Astrocyte of the spinal cord (primary cell): ENCODE measurements around the gene REXO4.

Experiments used
- DNase-seq: peaks from one replicate; pipeline ENCODE4 v3.0.0; 2011; ENCODE audit warnings: low read depth, low spot score
- H3K4me3 ChIP-seq: 2 replicates; pipeline ENCODE4 v1.5.1; 2011; ENCODE audit warnings: low read depth, mild to moderate bottlenecking, low read length, moderate library complexity
- in situ Hi-C: cut with HindIII; loops from 2 replicates; pipeline ENCODE4 v1.10.0; 2017; ENCODE audit warnings: low sequenced_read_pairs
- TF ChIP-seq, protein P1 (sequence below): IDR thresholded peaks from 2 replicates; pipeline ENCODE4 v1.5.1; 2012; ENCODE audit warnings: low read depth, mild to moderate bottlenecking, low read length, inconsistent platforms

Gene REXO4

DNA sequence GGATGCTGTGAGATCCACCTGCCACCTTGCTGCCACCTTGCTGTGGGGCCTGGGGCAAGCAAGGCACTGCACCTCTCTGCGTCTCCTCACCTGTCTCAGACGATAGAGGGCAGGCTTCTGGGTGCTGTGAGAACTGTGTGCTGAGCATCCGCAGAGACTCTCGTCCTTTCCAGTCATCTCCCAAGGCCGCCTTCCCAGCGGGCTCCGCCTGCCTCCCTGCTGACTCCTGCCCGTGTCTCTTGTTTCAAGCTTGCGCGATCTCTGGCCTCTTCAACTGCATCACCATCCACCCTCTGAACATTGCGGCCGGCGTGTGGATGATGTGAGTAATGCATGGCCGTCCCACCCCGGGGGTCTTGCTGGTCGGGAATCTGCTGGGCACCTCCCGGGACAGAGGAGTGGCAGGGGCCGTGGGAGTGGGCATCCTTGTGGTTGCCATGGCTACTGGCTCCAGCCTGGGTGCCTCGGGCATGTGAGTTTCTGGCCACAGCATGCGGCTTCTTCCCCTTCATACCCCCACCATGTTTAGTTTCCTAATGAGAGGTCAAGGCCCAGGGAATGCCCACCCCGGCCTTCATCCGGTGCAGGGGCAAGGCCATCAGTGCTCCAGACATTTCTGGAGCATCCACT, 45.5 kb upstream of the REXO4 start:
- DNase-seq: no peak
- in situ Hi-C loops: no loop called here
- H3K4me3 ChIP-seq: no peak overlapping the region
- TF ChIP-seq, protein P1, sequence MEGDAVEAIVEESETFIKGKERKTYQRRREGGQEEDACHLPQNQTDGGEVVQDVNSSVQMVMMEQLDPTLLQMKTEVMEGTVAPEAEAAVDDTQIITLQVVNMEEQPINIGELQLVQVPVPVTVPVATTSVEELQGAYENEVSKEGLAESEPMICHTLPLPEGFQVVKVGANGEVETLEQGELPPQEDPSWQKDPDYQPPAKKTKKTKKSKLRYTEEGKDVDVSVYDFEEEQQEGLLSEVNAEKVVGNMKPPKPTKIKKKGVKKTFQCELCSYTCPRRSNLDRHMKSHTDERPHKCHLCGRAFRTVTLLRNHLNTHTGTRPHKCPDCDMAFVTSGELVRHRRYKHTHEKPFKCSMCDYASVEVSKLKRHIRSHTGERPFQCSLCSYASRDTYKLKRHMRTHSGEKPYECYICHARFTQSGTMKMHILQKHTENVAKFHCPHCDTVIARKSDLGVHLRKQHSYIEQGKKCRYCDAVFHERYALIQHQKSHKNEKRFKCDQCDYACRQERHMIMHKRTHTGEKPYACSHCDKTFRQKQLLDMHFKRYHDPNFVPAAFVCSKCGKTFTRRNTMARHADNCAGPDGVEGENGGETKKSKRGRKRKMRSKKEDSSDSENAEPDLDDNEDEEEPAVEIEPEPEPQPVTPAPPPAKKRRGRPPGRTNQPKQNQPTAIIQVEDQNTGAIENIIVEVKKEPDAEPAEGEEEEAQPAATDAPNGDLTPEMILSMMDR: peak; percentile 4

DNA sequence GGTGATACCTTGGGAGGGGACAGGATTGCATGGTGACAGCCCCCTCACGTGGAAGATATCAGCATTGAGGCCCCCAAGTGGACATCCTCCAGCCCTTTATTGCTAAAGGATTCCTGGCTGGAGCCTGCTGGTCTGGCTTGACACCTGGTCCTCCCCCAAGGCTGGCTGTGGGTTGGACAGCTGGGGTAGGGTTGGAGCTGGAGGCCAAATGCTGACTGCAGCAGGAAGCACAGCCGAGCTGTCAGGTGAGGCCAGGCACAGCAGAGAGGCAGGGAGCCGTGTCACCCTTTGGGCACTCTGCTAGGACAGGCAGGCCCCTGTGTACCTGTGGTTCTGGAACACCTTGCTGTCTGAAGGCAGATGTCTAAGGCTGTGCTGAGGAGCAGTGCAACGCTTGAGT, 44.2 kb upstream of the REXO4 start:
- in situ Hi-C loops: no loop called here
- DNase-seq: no peak

DNA sequence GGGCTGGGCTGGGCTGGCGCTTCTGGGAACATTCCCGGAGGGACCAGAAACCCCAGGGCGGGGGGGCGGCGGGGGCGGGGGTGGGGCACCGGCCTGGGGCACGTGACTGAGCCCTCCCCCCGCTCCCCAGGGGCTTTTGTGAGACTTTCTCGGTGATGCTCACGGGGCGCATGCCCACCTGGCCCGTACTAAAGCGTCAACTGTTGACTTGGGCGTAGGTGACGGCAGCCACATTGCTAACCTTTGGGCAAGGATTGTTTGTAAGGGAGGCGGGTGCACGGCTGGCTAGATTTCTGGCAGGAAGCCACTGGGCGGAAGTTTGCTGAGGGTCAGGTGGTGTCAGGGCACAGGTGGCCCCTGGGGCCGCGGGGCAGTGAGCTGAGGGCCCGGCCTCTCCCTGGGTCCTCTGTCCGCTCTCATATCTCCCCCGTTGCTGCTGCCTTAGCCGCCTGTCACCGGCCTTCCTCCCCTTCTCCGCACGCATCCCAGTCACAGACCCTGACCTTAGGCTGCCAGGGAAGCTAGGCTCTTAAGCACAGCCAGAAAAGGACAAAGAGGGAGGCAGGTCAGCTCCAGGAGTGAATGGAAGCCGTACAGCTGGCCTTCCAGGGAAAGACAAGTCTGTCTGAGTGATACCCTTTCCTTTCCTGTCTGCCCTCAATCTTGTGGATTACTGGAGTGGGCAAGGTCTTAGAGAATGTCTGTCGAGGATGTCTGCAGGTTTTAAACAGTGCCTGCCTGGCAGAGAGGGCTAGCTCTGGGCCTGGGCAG, 42.8 kb upstream of the REXO4 start:
- TF ChIP-seq, protein P1: no peak
- peak; percentile 9 for DNase-seq
- peak overlapping the region; percentile 63 for H3K4me3 ChIP-seq
- in situ Hi-C loops: no loop called here

More for the DNA sequence above, 44.2 kb upstream of the REXO4 start:
- H3K4me3 ChIP-seq: no peak overlapping the region
- TF ChIP-seq, protein P1: no peak

DNA sequence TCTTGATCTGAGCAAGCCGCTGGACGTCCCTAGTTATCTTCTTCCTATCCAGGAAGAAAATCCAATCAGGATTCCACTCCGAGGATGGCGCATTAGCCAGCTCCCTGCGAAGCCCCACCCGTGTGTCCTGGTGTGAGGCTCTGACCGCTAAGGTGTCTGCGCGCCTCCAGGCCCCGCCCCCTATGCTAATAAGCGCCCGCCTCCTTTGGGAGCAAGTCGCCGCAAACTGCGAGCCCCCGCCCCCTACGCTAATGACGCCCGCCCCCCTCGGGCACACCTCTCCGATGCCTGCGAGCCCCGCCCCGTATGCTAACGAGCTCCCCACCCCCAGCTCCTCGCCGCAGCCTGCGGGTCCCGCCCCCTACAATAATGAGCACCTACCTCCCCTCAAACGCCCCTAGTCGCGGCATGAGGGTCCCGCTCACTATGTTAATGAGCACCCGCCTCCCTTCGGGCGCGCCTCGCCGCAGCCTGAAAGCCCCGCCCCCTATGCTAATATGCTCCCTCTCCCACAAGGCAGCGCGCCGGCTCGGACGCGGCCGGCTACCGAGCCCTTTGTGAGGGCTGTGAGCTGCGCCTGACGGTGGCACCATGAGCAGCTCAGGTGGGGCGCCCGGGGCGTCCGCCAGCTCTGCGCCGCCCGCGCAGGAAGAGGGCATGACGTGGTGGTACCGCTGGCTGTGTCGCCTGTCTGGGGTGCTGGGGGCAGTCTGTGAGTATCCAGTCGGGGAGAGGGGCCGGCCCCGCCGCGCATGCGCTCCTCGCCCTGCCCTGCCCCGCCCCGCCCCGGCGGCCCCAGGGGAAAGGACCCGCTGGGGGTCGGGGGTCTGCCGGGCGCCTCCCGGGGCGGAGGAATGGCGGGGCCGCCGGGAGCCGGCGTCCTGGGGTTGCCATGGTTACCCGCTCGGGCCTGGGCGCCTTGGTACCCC, 41.9 kb upstream of the REXO4 start, which contains the start of gene CACFD1:
Gene CACFD1 (plus strand): TSS at position 503 of the 929 bp plus-strand sequence. CDS start 89 bp downstream, at position 592.
- TF ChIP-seq, protein P1: no peak
- H3K4me3 ChIP-seq: peak within 1 kb of the TSS; percentile 63
- DNase-seq: peak; percentile 93
- in situ Hi-C loops: no loop called here

DNA sequence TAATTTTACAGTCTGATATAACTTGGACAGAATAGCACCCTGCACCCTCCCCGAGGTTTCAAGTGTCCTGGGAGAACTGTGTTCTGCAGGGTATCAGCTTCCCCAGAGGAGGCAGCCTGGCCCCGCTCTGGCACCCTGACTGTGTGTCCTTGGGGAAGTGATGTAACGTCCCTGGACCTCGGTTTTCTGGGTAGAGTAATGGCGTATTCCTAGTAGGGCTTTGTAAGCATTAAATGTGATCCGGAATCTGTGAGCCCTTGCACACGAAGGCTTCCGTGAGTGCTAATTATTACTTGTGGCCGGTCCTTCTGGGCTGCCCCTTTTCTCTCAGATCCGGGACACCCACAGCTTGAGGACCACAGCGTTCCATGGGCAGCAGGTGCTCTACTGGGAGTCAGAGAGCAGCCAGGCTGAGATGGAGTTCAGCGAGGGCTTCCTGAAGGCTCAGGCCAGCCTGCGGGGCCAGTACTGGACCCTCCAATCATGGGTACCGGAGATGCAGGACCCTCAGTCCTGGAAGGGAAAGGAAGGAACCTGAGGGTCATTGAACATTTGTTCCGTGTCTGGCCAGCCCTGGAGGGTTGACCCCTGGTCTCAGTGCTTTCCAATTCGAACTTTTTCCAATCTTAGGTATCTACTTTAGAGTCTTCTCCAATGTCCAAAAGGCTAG, 41.0 kb upstream of the REXO4 start:
- no peak overlapping the region for H3K4me3 ChIP-seq
- in situ Hi-C loops: no loop called here
- no peak for DNase-seq
- TF ChIP-seq, protein P1: no peak

DNA sequence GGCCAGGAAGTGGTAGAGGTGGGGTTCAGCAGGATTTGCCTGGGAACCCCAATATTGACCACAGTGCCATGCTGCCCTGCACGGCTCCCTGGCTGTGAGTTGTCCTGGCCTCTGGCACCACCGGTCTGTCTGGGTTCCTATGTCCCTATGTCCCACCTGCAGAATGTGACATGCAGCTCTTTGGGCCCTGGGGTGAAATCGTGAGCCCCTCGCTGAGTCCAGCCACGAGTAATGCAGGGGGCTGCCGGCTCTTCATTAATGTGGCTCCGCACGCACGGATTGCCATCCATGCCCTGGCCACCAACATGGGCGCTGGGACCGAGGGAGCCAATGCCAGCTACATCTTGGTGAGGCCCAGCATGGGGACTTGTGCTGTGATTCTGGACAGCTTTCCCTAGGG, 39.9 kb upstream of the REXO4 start:
- no peak overlapping the region for H3K4me3 ChIP-seq
- TF ChIP-seq, protein P1: no peak
- in situ Hi-C loops: no loop called here
- DNase-seq: no peak
